ENCODE measurements around the gene FBXO22.

FBXO22 gene
- long read RNA-seq, full-length matches to known transcripts = 216 of 257 reads
- long read RNA-seq, partial matches to known transcripts = 0 of 257 reads
- long read RNA-seq, other reads (novel, unspliced or antisense) = 41 of 257 reads

DNA sequence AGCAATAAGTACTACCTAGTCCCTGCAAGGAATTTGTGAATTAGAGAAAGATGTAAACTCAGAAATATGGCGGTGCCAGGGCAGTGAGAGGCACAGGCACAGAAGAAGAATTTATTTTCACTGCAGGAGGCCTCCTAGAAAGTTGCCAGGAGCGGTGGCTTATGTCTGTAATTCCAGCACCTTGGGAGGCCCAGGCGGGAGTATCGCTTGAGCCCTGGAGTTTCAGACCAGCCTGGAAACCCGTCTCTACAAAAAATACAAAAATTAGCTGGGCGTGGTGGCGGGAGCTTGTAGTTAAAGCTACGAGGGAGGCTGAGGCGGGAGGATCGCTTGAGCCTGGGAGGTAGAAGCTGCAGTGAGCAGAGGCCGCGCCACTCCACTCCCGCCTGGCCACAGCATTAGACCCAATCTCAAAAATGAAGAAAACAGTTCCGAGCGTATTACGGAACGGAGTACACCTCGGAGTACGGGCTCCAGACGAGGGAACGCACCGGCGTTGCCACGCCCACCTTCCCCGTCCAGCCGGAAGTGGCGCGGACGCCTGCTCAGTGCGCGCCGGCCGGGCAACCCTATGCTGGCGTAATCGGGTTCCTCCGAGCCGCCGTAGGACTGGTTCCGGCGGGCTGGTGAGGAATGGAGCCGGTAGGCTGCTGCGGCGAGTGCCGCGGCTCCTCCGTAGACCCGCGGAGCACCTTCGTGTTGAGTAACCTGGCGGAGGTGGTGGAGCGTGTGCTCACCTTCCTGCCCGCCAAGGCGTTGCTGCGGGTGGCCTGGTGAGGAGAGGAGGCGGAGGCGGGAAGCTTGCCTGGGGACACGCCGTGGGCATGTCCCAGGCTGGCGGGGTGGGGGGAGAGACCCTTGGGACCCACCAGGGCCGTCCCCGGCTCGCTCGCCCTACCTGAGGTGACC is at the start of gene FBXO22:
Gene FBXO22 (plus strand): TSS at position 548 of the 909 bp plus-strand sequence. CDS start 86 bp downstream, at position 634.
- Histone ChIP-seq H3K27me3 (ENCODE audit: insufficient read depth, poor library complexity, severe bottlenecking) (no peaks in the 10 kb centered on the region), H3K27ac (replicated peaks) (peak within 1 kb of the TSS; percentile 85), H3K4me3 (replicated peaks; ENCODE audit: insufficient read depth, low read length) (peak within 1 kb of the TSS; percentile 96)
- DNase-seq (ENCODE audit: low read depth in 1 of 2, low spot score in 1 of 2) = peak; percentile 92 to 94
- TF ChIP-seq, protein P1, sequence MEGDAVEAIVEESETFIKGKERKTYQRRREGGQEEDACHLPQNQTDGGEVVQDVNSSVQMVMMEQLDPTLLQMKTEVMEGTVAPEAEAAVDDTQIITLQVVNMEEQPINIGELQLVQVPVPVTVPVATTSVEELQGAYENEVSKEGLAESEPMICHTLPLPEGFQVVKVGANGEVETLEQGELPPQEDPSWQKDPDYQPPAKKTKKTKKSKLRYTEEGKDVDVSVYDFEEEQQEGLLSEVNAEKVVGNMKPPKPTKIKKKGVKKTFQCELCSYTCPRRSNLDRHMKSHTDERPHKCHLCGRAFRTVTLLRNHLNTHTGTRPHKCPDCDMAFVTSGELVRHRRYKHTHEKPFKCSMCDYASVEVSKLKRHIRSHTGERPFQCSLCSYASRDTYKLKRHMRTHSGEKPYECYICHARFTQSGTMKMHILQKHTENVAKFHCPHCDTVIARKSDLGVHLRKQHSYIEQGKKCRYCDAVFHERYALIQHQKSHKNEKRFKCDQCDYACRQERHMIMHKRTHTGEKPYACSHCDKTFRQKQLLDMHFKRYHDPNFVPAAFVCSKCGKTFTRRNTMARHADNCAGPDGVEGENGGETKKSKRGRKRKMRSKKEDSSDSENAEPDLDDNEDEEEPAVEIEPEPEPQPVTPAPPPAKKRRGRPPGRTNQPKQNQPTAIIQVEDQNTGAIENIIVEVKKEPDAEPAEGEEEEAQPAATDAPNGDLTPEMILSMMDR (IDR thresholded peaks at IDR 0.05; ENCODE audit: insufficient read depth, low read length) = no peak
- peak; percentile 7; the same call in 1 of the 2 replicates for TF ChIP-seq SPI1 (IDR thresholded peaks at IDR 0.05; ENCODE audit: borderline replicate concordance, low read depth)
- peak; percentile 87 for TF ChIP-seq POLR2AphosphoS5 (IDR thresholded peaks at IDR 0.05; ENCODE audit: low read depth)
- TF ChIP-seq REST (IDR thresholded peaks at IDR 0.05; ENCODE audit: insufficient replicate concordance, low read depth) = no peak
- TF ChIP-seq GABPA (IDR thresholded peaks at IDR 0.05; ENCODE audit: low read depth) = peak; percentile 97

GRCh38 chr15:75857886-75858285 is 45.8 kb upstream of the FBXO22 start:
- H3K4me3 ChIP-seq (replicated peaks; ENCODE audit: insufficient read depth, low read length) = no peak overlapping the region
- no peak for DNase-seq (ENCODE audit: low read depth in 1 of 2, low spot score in 1 of 2)
- H3K27ac ChIP-seq (replicated peaks) = no peak overlapping the region
- TF ChIP-seq, protein P1 (IDR thresholded peaks at IDR 0.05; ENCODE audit: insufficient read depth, low read length) = no peak
- TF ChIP-seq SPI1 (IDR thresholded peaks at IDR 0.05; ENCODE audit: borderline replicate concordance, low read depth) (no peak), REST (IDR thresholded peaks at IDR 0.05; ENCODE audit: insufficient replicate concordance, low read depth) (no peak), GABPA (IDR thresholded peaks at IDR 0.05; ENCODE audit: low read depth) (no peak), POLR2AphosphoS5 (IDR thresholded peaks at IDR 0.05; ENCODE audit: low read depth) (no peak)
- no peaks in the 10 kb centered on the region for H3K27me3 ChIP-seq (ENCODE audit: insufficient read depth, poor library complexity, severe bottlenecking)

- no peaks in the 10 kb centered on the region for H3K27me3 ChIP-seq (ENCODE audit: insufficient read depth, poor library complexity, severe bottlenecking)
- TF ChIP-seq SPI1 (IDR thresholded peaks at IDR 0.05; ENCODE audit: borderline replicate concordance, low read depth) (no peak), POLR2AphosphoS5 (IDR thresholded peaks at IDR 0.05; ENCODE audit: low read depth) (no peak), GABPA (IDR thresholded peaks at IDR 0.05; ENCODE audit: low read depth) (no peak), REST (IDR thresholded peaks at IDR 0.05; ENCODE audit: insufficient replicate concordance, low read depth) (no peak)
- TF ChIP-seq, protein P1 (IDR thresholded peaks at IDR 0.05; ENCODE audit: insufficient read depth, low read length) = no peak
- H3K27ac ChIP-seq (replicated peaks) = no peak overlapping the region
Measured at GRCh38 chr15:75861750-75862402, 41.8 kb upstream of the FBXO22 start.

More at GRCh38 chr15:75861750-75862402, 41.8 kb upstream of the FBXO22 start:
- H3K4me3 ChIP-seq (replicated peaks; ENCODE audit: insufficient read depth, low read length) = no peak overlapping the region
- no peak for DNase-seq (ENCODE audit: low read depth in 1 of 2, low spot score in 1 of 2)

All from HL-60 (cell line).